Measurements from ENCODE around the gene TBC1D10A. TPM values are rescaled to one million over a fixed set of nuclear protein-coding genes. Genes with fewer than 3 reads are reported as not detected.

TBC1D10A gene
- total RNA-seq, 1 experiment from 2014 or later = 8.4 TPM

DNA sequence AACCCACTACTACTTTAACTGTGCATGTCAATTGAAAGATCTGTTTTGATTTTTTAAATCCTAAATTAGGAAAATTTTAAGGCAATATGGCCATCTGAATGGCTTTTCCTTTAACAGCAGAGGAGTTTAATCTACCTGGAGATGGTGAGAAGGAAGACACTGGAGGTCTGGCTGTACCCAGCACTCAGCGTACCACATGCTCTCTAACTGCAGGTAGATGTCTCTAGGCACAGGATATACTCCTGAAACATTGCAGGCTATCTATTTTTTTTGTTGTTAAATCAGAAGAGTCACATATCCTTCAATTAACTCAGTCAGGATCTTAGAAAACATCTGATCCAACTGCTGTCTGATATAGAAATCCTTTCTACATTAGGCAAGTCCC lies 20.1 kb downstream of the TBC1D10A start:
- H3K23ac ChIP-seq (ENCODE audit: insufficient read length, low read depth, low read length) = no peak overlapping the region
- no peak overlapping the region for H4K8ac ChIP-seq (replicated peaks; ENCODE audit: insufficient read length, low read depth, low read length)
- no peaks in the 10 kb centered on the region for H3K79me1 ChIP-seq (ENCODE audit: insufficient read depth, low read depth, low read length, poor library complexity, severe bottlenecking)
- Mint-ChIP-seq H3K4me1 (peaks cover 11% of the 10 kb centered on the region in 2 experiments), H3K9me3 (no peaks in the 10 kb centered on the region), H3K27me3 (ENCODE audit: low read depth) (no peaks in the 10 kb centered on the region; the same call in 1 of the 2 replicates), H3K27ac (no peak overlapping the region), H3K4me3 (no peak overlapping the region), H3K36me3 (ENCODE audit: insufficient read depth in 1 of 3, low read depth in 3 of 3) (no peaks in the 10 kb centered on the region)
- H4K20me1 ChIP-seq (ENCODE audit: control insufficient read depth, insufficient read depth, insufficient read length) = no peaks in the 10 kb centered on the region
- no peak overlapping the region for H2AFZ ChIP-seq (ENCODE audit: low read length)
- no peak overlapping the region for H3T11ph ChIP-seq (ENCODE audit: low read length)
- H4K91ac ChIP-seq (ENCODE audit: insufficient read length, low read depth, low read length) = no peak overlapping the region
- no peak overlapping the region for H3K56ac ChIP-seq (ENCODE audit: insufficient read length, low read depth, low read length)
- no peak overlapping the region for H3K27ac ChIP-seq (ENCODE audit: insufficient read length, low read depth, low read length)
- no peak overlapping the region for H3K4me2 ChIP-seq (ENCODE audit: insufficient read depth, insufficient read length, low read length)
- TF ChIP-seq, protein P1, sequence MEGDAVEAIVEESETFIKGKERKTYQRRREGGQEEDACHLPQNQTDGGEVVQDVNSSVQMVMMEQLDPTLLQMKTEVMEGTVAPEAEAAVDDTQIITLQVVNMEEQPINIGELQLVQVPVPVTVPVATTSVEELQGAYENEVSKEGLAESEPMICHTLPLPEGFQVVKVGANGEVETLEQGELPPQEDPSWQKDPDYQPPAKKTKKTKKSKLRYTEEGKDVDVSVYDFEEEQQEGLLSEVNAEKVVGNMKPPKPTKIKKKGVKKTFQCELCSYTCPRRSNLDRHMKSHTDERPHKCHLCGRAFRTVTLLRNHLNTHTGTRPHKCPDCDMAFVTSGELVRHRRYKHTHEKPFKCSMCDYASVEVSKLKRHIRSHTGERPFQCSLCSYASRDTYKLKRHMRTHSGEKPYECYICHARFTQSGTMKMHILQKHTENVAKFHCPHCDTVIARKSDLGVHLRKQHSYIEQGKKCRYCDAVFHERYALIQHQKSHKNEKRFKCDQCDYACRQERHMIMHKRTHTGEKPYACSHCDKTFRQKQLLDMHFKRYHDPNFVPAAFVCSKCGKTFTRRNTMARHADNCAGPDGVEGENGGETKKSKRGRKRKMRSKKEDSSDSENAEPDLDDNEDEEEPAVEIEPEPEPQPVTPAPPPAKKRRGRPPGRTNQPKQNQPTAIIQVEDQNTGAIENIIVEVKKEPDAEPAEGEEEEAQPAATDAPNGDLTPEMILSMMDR (conservative IDR thresholded peaks at IDR 0.05) = no peak
- H3K18ac ChIP-seq (ENCODE audit: insufficient read length, low read depth, low read length) = no peak overlapping the region
- no peaks in the 10 kb centered on the region; the same call in 1 of the 2 replicates for H3K4me1 ChIP-seq (ENCODE audit: insufficient read depth, low read length)
- no peaks in the 10 kb centered on the region for H3K23me2 ChIP-seq (ENCODE audit: insufficient read length, low read depth, low read length, poor library complexity, severe bottlenecking)
- H2AK5ac ChIP-seq (ENCODE audit: insufficient read length, low read length) = no peak overlapping the region
- WGBS (ENCODE audit: extremely low coverage, insufficient read length, low lambda C conversion rate) = no CpG with 5 or more reads among the region's 1 CpG
- H3K4ac ChIP-seq (ENCODE audit: low read depth, low read length) = no peak overlapping the region
- H4K5ac ChIP-seq (ENCODE audit: insufficient read length, low read depth, low read length) = no peak overlapping the region
- H2BK120ac ChIP-seq (ENCODE audit: low read depth, low read length, poor library complexity, severe bottlenecking) = no peak overlapping the region
- H3K9ac ChIP-seq (ENCODE audit: extremely low read depth, insufficient read length, low read length) = no peak overlapping the region
- no peak overlapping the region for H3K14ac ChIP-seq (ENCODE audit: insufficient read depth, low read length)
- H3K27me3 ChIP-seq (ENCODE audit: insufficient read depth, low read length) = no peaks in the 10 kb centered on the region
- H3K9me3 ChIP-seq (ENCODE audit: control insufficient read depth, low read depth, low read length) = no peaks in the 10 kb centered on the region
- H2BK12ac ChIP-seq (ENCODE audit: insufficient read length, low read depth, low read length) = no peak overlapping the region
- no peak overlapping the region for H2BK20ac ChIP-seq (ENCODE audit: low read depth, low read length, poor library complexity, severe bottlenecking)
- no peak overlapping the region for H2BK15ac ChIP-seq (ENCODE audit: low read depth, low read length)
- no peaks in the 10 kb centered on the region for H3K79me2 ChIP-seq (ENCODE audit: insufficient read depth, low read length)
- no peak overlapping the region for H2BK5ac ChIP-seq (ENCODE audit: insufficient read length, low read length)
- no peak for DNase-seq

Measured in H9 (cell line).